ENCODE results near the gene GPR150. TPM values are rescaled to one million over a fixed set of nuclear protein-coding genes. Genes with fewer than 3 reads are reported as not detected.

The GPR150 gene
- total and polyA plus RNA-seq, 10 of the 15 experiments (the other 5 are each of a cell fraction or from before 2014, with no cell fraction given): 0.08 to 1.1 (median 0.37) TPM; not detected in 1

- no peak overlapping the region for H2AFZ ChIP-seq (ENCODE audit: control insufficient read depth, low read depth, low read length)
- FAIRE-seq: no peak
- H3K27me3 ChIP-seq (replicated peaks in 1 of 2; ENCODE audit: control insufficient read depth in 2 of 2, insufficient read depth in 2 of 2, low read length in 1 of 2): no peaks in the 10 kb centered on the region
- in situ Hi-C loops (cut with MboI) (no loop called here), intact Hi-C loops (cut with micrococcal nuclease; ENCODE audit: unreplicated experiment) (loop anchor here (10.0 kb wide), 1 partner anchor 539 kb away; no protein-coding TSS in a partner anchor)
- H3K27ac ChIP-seq (ENCODE audit: control insufficient read depth, insufficient read depth): no peak overlapping the region
- 96% methylated on average over 1 of the region's 1 CpG for WGBS (ENCODE audit: insufficient coverage, insufficient replicate concordance, low lambda C conversion rate, missing lambda C conversion rate)
- peaks cover 4% of the 10 kb centered on the region; the same call in 1 of the 2 replicates for H3K4me1 ChIP-seq (ENCODE audit: control insufficient read depth, insufficient read depth, low read length)
- H3K4me3 ChIP-seq: no peak overlapping the region
- ChIA-PET RAD21 (ENCODE audit: unreplicated experiment) (no interaction called here), CTCF (interaction anchor here (0.7 kb wide), 1 partner anchor 31 kb away, joined by 3 read pairs; no protein-coding TSS in a partner anchor), SMC1A (ENCODE audit: uncharacterized antibody, unreplicated experiment) (no interaction called here), POLR2A (no interaction called here)
- no peak overlapping the region for H3K4me2 ChIP-seq (ENCODE audit: control insufficient read depth, insufficient read depth)
- ATAC-seq: no peak
- no peaks in the 10 kb centered on the region for H3K36me3 ChIP-seq (ENCODE audit: control insufficient read depth in 2 of 2, insufficient read depth in 2 of 2, low read length in 1 of 2)
- H3K9ac ChIP-seq (ENCODE audit: control insufficient read depth, insufficient read depth, low read length): no peak overlapping the region
- no peak for TF ChIP-seq USF1 (IDR thresholded peaks at IDR 0.05; ENCODE audit: borderline replicate concordance, extremely low read length, insufficient read depth, low read depth, low read length)
- no peak for TF ChIP-seq BCL11A (IDR thresholded peaks at IDR 0.05; ENCODE audit: low read depth, low read length)
- no peak for TF ChIP-seq TCF12 (IDR thresholded peaks at IDR 0.05; ENCODE audit: low read depth, low read length)
- no peak for TF ChIP-seq EED (IDR thresholded peaks at IDR 0.05; ENCODE audit: low read depth)
- no peak for TF ChIP-seq IRF4 (IDR thresholded peaks at IDR 0.05; ENCODE audit: low read depth, low read length)
- TF ChIP-seq CEBPB (IDR thresholded peaks at IDR 0.05; ENCODE audit: borderline replicate concordance in 1 of 2, low read depth in 2 of 2, low read length in 2 of 2): no peak
- no peak for TF ChIP-seq EGR1 (IDR thresholded peaks at IDR 0.05; ENCODE audit: borderline replicate concordance in 1 of 2, low read depth in 2 of 2, low read length in 2 of 2)
- no peak for TF ChIP-seq ESRRA (IDR thresholded peaks at IDR 0.05; ENCODE audit: low read length)
- no peak for TF ChIP-seq STAT1 (conservative IDR thresholded peaks at IDR 0.05)
- no peak for TF ChIP-seq SREBF1 (IDR thresholded peaks at IDR 0.05; ENCODE audit: low read length)
- TF ChIP-seq MEF2B (IDR thresholded peaks at IDR 0.05; ENCODE audit: partially characterized antibody, poor library complexity, severe bottlenecking): no peak
- TF ChIP-seq TBL1XR1 (IDR thresholded peaks at IDR 0.05; ENCODE audit: low read depth, low read length): no peak
- TF ChIP-seq RFX5 (IDR thresholded peaks at IDR 0.05; ENCODE audit: low read depth, low read length): no peak
- no peak for TF ChIP-seq CBX3 (IDR thresholded peaks at IDR 0.05; ENCODE audit: borderline replicate concordance, low read depth)
- no peak for TF ChIP-seq HSF1 (IDR thresholded peaks at IDR 0.05; ENCODE audit: low read depth, low read length)
- no peak for TF ChIP-seq PBX3 (IDR thresholded peaks at IDR 0.05; ENCODE audit: insufficient replicate concordance, low read depth, low read length)
- TF ChIP-seq POLR2AphosphoS5 (IDR thresholded peaks at IDR 0.05; ENCODE audit: low read length): no peak
- no peaks in the 10 kb centered on the region for H3K79me2 ChIP-seq (ENCODE audit: control insufficient read depth, insufficient read depth, low read length)
- DNase-seq (ENCODE audit: low read depth, low spot score): no peak
- no TSS peak for BruUV-seq (replicated peaks)
- H3K9me3 ChIP-seq (replicated peaks; ENCODE audit: control insufficient read depth, insufficient read depth, low read length): peaks cover 6% of the 10 kb centered on the region; the same call in 2 of the 3 replicates
- H4K20me1 ChIP-seq (ENCODE audit: control insufficient read depth, insufficient read depth): no peaks in the 10 kb centered on the region
Measured at GRCh38 chr5:95613514-95613913, 6.4 kb upstream of the GPR150 start.

All from GM12878 (cell line).